Measurements from ENCODE around the gene MKKS.

- TF ChIP-seq CTCF (IDR thresholded peaks at IDR 0.05; ENCODE audit: poor library complexity) = no peak
- TF ChIP-seq EZH2 (IDR thresholded peaks at IDR 0.05; ENCODE audit: borderline replicate concordance) = no peak
- TF ChIP-seq EZH2phosphoT487 (IDR thresholded peaks at IDR 0.05; ENCODE audit: low read depth, severe bottlenecking, unreplicated experiment) = no peak
These were observed 80.8 kb downstream of the MKKS start for GRCh38 chr20:10352934-10353824.

Measured in hepatocyte (in vitro differentiated cells).